ENCODE data around the gene CCDC85C. TPM values are rescaled to one million over a fixed set of nuclear protein-coding genes. Genes with fewer than 3 reads are reported as not detected.

The CCDC85C gene
- total and polyA plus RNA-seq, 4 donors, result 4.0 to 23.9 (median 9.6) TPM

DNA sequence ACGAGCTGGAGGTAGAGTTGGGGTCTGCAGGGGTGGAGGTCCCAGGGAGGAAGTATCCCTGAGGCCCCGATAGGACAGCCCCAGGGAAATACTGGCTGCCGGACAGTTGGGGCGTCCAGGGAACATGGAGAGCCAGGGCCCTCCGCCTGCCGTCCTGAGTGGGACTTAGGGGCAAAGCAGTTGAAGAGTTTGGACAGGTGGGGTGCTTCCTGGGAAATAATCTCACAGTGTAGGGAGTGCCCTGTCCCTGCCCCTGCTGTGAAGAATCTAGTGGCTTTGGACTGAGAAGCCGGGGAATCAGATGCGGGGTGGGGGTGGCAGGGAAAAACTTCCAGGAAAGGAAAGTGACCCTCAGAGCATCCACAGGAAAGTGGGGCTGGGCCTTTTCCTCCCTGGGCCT lies 31.1 kb upstream of the CCDC85C start:
- Histone ChIP-seq H3K36me3 (ENCODE audit: control insufficient read depth in 4 of 4, insufficient read depth in 3 of 4, low read depth in 1 of 4, low read length in 3 of 4) (no peaks in the 10 kb centered on the region), H3K9me3 (ENCODE audit: control insufficient read depth in 4 of 4, low read length in 3 of 4) (no peaks in the 10 kb centered on the region), H3K4me3 (ENCODE audit: low read depth in 1 of 3, low read length in 3 of 3) (no peak overlapping the region), H3K9ac (ENCODE audit: low read depth in 1 of 2, low read length in 2 of 2) (no peak overlapping the region), H3K27ac (ENCODE audit: low read depth in 1 of 2, low read length in 2 of 2) (no peak overlapping the region), H3K27me3 (ENCODE audit: control insufficient read depth in 4 of 4, insufficient read depth in 4 of 4, low read length in 3 of 4) (no peaks in the 10 kb centered on the region), H3K4me1 (ENCODE audit: control insufficient read depth in 4 of 4, insufficient read depth in 4 of 4, low read length in 3 of 4) (no peaks in the 10 kb centered on the region)
- DNase-seq (ENCODE audit: low spot score), result no peak
- WGBS, result 84% methylated on average over 8 of the region's 8 CpGs
- TF ChIP-seq FOXA2 (IDR thresholded peaks at IDR 0.05) (no peak), RXRA (IDR thresholded peaks at IDR 0.05) (no peak), RAD21 (IDR thresholded peaks at IDR 0.05) (no peak), GABPA (IDR thresholded peaks at IDR 0.05 in 1 of 2, conservative IDR thresholded peaks at IDR 0.05 in 1 of 2) (no peak), EGR1 (IDR thresholded peaks at IDR 0.05; ENCODE audit: low read depth in 2 of 2) (no peak), JUND (IDR thresholded peaks at IDR 0.05) (no peak), SP1 (IDR thresholded peaks at IDR 0.05) (no peak)
- TF ChIP-seq, protein P1, sequence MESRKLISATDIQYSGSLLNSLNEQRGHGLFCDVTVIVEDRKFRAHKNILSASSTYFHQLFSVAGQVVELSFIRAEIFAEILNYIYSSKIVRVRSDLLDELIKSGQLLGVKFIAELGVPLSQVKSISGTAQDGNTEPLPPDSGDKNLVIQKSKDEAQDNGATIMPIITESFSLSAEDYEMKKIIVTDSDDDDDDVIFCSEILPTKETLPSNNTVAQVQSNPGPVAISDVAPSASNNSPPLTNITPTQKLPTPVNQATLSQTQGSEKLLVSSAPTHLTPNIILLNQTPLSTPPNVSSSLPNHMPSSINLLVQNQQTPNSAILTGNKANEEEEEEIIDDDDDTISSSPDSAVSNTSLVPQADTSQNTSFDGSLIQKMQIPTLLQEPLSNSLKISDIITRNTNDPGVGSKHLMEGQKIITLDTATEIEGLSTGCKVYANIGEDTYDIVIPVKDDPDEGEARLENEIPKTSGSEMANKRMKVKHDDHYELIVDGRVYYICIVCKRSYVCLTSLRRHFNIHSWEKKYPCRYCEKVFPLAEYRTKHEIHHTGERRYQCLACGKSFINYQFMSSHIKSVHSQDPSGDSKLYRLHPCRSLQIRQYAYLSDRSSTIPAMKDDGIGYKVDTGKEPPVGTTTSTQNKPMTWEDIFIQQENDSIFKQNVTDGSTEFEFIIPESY (IDR thresholded peaks at IDR 0.05), result no peak

DNA sequence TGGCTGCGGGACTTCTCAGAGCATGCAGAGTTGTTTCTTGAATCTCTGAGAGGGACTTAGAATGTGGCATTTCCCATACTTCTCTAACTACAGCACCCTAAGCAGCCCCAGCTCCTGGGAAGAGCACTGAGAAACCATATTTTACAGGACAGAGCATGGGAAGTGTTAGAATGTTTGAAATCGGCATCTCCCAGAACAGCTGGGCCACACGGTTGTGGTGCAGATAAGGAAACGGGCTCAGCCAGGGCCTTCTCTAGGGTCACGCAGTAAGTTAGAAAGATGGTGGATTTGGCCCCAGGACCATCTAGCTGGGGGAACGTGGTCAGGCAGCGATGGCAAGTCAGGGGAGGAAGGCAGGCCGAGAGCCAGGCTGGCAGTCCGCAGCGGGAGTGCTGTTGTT lies 30.4 kb upstream of the CCDC85C start:
- TF ChIP-seq RXRA (IDR thresholded peaks at IDR 0.05) (no peak), SP1 (IDR thresholded peaks at IDR 0.05) (no peak), TAF1 (conservative IDR thresholded peaks at IDR 0.05) (no peak), JUND (IDR thresholded peaks at IDR 0.05) (no peak), NR2F2 (IDR thresholded peaks at IDR 0.05) (no peak), RAD21 (IDR thresholded peaks at IDR 0.05) (no peak)
- TF ChIP-seq, protein P2, sequence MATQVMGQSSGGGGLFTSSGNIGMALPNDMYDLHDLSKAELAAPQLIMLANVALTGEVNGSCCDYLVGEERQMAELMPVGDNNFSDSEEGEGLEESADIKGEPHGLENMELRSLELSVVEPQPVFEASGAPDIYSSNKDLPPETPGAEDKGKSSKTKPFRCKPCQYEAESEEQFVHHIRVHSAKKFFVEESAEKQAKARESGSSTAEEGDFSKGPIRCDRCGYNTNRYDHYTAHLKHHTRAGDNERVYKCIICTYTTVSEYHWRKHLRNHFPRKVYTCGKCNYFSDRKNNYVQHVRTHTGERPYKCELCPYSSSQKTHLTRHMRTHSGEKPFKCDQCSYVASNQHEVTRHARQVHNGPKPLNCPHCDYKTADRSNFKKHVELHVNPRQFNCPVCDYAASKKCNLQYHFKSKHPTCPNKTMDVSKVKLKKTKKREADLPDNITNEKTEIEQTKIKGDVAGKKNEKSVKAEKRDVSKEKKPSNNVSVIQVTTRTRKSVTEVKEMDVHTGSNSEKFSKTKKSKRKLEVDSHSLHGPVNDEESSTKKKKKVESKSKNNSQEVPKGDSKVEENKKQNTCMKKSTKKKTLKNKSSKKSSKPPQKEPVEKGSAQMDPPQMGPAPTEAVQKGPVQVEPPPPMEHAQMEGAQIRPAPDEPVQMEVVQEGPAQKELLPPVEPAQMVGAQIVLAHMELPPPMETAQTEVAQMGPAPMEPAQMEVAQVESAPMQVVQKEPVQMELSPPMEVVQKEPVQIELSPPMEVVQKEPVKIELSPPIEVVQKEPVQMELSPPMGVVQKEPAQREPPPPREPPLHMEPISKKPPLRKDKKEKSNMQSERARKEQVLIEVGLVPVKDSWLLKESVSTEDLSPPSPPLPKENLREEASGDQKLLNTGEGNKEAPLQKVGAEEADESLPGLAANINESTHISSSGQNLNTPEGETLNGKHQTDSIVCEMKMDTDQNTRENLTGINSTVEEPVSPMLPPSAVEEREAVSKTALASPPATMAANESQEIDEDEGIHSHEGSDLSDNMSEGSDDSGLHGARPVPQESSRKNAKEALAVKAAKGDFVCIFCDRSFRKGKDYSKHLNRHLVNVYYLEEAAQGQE (IDR thresholded peaks at IDR 0.05), result no peak
- TF ChIP-seq, protein P3, sequence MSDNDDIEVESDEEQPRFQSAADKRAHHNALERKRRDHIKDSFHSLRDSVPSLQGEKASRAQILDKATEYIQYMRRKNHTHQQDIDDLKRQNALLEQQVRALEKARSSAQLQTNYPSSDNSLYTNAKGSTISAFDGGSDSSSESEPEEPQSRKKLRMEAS (IDR thresholded peaks at IDR 0.05), result no peak
- Histone ChIP-seq H3K4me3 (ENCODE audit: low read depth in 1 of 3, low read length in 3 of 3) (no peak overlapping the region), H3K9ac (ENCODE audit: low read depth in 1 of 2, low read length in 2 of 2) (no peak overlapping the region), H3K27ac (ENCODE audit: low read depth in 1 of 2, low read length in 2 of 2) (no peak overlapping the region), H3K9me3 (ENCODE audit: control insufficient read depth in 4 of 4, low read length in 3 of 4) (no peaks in the 10 kb centered on the region), H3K27me3 (ENCODE audit: control insufficient read depth in 4 of 4, insufficient read depth in 4 of 4, low read length in 3 of 4) (no peaks in the 10 kb centered on the region), H3K36me3 (ENCODE audit: control insufficient read depth in 4 of 4, insufficient read depth in 3 of 4, low read depth in 1 of 4, low read length in 3 of 4) (no peaks in the 10 kb centered on the region), H3K4me1 (ENCODE audit: control insufficient read depth in 4 of 4, insufficient read depth in 4 of 4, low read length in 3 of 4) (no peaks in the 10 kb centered on the region)
- DNase-seq (ENCODE audit: low spot score), result no peak
- 80% methylated on average over 10 of the region's 10 CpGs for WGBS

DNA sequence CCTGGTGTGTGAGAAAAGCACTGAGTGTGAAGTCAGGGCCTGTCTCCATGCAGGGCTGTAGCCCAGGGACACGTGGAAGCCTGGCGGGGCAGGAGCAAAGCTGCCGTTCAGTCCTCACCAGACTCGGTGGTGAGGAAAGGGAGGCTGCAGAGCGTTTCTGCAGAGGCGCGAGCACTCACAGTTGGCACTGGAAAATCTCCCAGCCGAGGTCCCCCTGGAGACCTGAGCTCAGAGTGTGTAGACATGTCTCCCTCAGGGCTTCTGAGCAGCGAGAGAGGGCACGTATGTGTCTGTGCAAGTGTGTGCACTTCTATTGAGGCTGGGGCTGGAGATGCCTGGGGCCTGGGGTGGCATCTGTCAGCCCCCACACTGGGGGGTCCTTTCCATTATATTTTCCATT lies 29.9 kb upstream of the CCDC85C start:
- 87% methylated on average over 10 of the region's 10 CpGs for WGBS
- TF ChIP-seq GABPA (IDR thresholded peaks at IDR 0.05 in 1 of 2, conservative IDR thresholded peaks at IDR 0.05 in 1 of 2) (no peak), RAD21 (IDR thresholded peaks at IDR 0.05) (no peak), FOXA2 (IDR thresholded peaks at IDR 0.05) (no peak), NR2F2 (IDR thresholded peaks at IDR 0.05) (no peak), EGR1 (IDR thresholded peaks at IDR 0.05; ENCODE audit: low read depth in 2 of 2) (no peak), FOXA1 (IDR thresholded peaks at IDR 0.05) (no peak), HNF4A (conservative IDR thresholded peaks at IDR 0.05) (no peak)
- TF ChIP-seq, protein P1 (IDR thresholded peaks at IDR 0.05), result no peak
- TF ChIP-seq, protein P3 (IDR thresholded peaks at IDR 0.05), result no peak
- TF ChIP-seq, protein P4, sequence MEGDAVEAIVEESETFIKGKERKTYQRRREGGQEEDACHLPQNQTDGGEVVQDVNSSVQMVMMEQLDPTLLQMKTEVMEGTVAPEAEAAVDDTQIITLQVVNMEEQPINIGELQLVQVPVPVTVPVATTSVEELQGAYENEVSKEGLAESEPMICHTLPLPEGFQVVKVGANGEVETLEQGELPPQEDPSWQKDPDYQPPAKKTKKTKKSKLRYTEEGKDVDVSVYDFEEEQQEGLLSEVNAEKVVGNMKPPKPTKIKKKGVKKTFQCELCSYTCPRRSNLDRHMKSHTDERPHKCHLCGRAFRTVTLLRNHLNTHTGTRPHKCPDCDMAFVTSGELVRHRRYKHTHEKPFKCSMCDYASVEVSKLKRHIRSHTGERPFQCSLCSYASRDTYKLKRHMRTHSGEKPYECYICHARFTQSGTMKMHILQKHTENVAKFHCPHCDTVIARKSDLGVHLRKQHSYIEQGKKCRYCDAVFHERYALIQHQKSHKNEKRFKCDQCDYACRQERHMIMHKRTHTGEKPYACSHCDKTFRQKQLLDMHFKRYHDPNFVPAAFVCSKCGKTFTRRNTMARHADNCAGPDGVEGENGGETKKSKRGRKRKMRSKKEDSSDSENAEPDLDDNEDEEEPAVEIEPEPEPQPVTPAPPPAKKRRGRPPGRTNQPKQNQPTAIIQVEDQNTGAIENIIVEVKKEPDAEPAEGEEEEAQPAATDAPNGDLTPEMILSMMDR (IDR thresholded peaks at IDR 0.05; ENCODE audit: low read depth, low read length, missing input control), result no peak

More for the DNA sequence above, 29.9 kb upstream of the CCDC85C start:
- Histone ChIP-seq H3K36me3 (ENCODE audit: control insufficient read depth in 4 of 4, insufficient read depth in 3 of 4, low read depth in 1 of 4, low read length in 3 of 4) (no peaks in the 10 kb centered on the region), H3K9me3 (ENCODE audit: control insufficient read depth in 4 of 4, low read length in 3 of 4) (no peaks in the 10 kb centered on the region), H3K4me1 (ENCODE audit: control insufficient read depth in 4 of 4, insufficient read depth in 4 of 4, low read length in 3 of 4) (peaks cover 1 to 3% (median 2%) of the 10 kb centered on the region in 4 donors), H3K27ac (ENCODE audit: low read depth in 1 of 2, low read length in 2 of 2) (no peak overlapping the region), H3K9ac (ENCODE audit: low read depth in 1 of 2, low read length in 2 of 2) (no peak overlapping the region), H3K27me3 (ENCODE audit: control insufficient read depth in 4 of 4, insufficient read depth in 4 of 4, low read length in 3 of 4) (no peaks in the 10 kb centered on the region), H3K4me3 (ENCODE audit: low read depth in 1 of 3, low read length in 3 of 3) (no peak overlapping the region)
- DNase-seq (ENCODE audit: low spot score), result no peak

All from liver (tissue), 9 donors.